GM08714 (cell line): ENCODE measurements around the gene TOGARAM1.
"Not testable (repeated sequence)": the region's sequence is repeated elsewhere in the genome, so short reads cannot be mapped to it uniquely, and the experiment has no call there.

Experiments used
- H3K4me3 ChIP-seq: fragments of 200-500 bp; sonication (Bioruptor generic); 2 replicates; pipeline ENCODE4 v1.5.1; 2014; ENCODE audit warnings: mild to moderate bottlenecking, low read length, inconsistent platforms
- ZNF274 ChIP-seq: IDR thresholded peaks from 2 replicates; pipeline ENCODE4 v1.6.1; 2012; ENCODE audit warnings: mild to moderate bottlenecking, low read depth, low read length

The TOGARAM1 gene

DNA sequence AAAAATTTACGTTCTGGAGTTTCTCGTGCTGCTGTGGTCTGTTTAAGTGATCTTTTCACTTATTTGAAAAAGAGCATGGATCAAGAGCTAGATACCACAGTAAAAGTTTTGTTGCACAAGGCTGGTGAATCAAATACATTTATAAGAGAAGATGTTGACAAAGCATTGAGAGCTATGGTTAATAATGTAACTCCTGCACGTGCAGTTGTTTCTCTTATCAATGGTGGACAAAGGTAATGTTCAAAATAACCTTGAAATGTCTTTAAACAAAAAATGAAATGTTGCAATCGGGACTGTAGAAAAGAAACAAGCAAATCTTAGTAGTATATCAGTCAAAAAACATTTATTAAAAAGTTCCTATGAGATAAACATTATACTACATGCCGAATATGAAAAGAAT is 82.6 kb downstream of the TOGARAM1 start:
- no peak for TF ChIP-seq ZNF274
- no peak overlapping the region for H3K4me3 ChIP-seq

DNA sequence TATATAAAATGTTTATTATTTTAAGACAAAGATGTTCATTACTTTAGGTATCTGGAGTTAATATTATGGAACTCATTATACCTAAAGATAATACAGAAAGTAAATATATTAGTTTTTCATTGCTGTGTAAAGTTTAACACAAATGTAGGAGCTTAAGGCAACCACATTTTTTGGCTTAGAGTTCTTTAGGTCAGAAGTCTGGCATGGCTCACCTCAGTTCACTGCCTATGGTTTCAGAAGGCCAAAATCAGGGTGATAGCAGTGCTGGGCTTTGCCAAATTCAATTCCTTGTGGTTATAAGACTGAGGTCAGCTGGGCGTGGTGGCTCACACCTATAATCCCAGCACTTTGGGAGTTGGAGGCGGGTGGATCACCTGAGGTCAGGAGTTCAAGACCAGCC is 86.4 kb downstream of the TOGARAM1 start:
- H3K4me3 ChIP-seq = no peak overlapping the region
- no peak for TF ChIP-seq ZNF274

DNA sequence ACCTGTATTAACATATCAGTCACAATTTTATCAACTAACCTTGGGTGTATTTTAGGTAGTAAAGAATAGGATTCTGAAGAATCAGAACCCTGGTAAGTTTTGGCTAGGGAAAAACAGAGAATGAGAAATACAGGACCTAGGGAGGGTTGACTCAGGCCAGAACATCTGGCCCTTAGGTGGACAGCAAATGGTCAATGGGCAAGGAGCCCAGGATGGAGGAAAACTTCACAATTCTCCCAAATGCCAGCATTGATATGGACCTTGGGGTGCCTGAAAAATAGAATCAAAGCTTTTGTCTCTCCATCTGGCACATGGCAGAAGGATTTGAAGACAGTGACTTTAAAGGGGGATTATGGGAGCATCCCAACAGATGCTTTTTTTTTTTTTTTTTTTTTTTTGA is 89.2 kb downstream of the TOGARAM1 start:
- no peak overlapping the region for H3K4me3 ChIP-seq
- no peak for TF ChIP-seq ZNF274

DNA sequence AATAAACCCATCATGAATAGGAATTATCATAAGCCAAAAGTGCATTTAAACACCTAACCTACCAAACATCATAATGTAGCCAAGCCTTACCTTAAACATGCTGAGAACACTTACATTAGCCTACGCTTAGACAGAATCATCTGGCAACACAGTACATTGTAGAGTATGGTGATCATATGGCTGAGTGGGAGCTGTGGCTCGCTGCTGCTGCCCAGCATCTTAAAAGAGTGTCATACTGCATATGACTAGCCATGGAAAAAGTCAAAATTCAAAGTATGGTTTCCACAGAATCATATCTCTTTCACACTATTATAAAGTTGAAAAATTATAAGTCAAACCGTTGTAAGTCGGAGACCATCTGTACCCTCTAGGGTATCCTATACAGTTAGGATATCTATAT is 89.9 kb downstream of the TOGARAM1 start:
- H3K4me3 ChIP-seq = no peak overlapping the region
- TF ChIP-seq ZNF274 = no peak

DNA sequence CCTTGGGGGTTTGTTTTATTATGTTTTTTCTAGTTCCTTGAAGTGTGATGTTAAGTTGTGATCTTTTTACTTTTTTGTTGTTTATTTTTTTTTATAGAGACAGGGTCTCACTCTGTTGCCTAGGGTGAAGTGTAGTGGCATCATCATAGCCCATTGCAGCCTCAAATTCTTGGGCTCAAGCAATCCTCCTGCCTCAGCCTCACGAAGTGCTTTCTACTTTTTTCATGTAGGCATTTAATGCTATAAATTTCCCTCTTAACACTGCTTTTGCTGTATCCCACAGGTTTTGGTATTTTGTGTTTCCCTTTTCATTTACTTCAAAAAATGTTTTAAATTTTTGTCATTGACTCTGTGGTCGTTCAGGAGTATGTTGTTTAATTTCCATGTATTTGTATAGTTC is 95.4 kb downstream of the TOGARAM1 start:
- no peak overlapping the region for H3K4me3 ChIP-seq
- TF ChIP-seq ZNF274 = no peak

DNA sequence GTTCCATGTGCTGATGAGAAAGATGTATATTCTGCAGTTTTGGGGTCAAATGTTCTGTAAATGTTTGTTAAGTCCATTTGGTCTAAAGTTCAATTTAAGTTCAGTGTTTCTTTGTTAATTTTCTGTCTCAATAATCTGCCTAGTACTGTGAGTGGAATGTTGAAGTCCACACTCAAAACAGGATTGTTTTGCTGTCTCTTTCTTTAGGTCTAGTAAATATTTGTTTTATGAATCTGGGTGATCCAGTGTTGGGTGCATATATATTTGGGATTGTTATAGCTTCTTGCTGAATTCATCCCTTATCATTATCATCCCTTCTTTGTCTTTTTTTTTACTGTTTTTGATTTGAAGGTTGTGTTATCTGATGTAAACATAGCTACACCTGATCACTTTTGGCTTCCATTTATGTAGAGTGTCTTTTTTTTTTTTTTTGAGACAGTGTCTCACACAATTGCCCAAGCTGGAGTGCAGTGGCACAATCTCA is 95.9 kb downstream of the TOGARAM1 start:
- H3K4me3 ChIP-seq = no peak overlapping the region
- TF ChIP-seq ZNF274 = no peak

DNA sequence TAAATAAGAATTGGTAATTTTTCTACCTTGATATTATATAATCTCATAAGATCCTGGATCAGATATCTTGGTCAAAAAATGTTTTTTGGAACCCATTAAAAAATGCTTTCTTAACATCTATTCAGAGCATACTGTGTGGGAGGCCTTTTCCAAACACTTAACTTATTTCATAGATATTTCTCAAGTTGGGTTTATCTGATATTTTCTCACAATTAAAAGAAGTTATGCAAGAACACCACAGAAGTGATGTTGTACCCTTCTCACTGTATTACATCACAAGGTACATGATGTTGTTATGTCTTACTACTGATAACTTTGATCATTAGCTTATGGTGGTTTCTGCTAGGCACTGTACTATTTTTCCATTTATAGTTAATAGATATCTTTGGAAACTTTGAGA is 98.6 kb downstream of the TOGARAM1 start:
- no peak for TF ChIP-seq ZNF274
- no peak overlapping the region for H3K4me3 ChIP-seq

DNA sequence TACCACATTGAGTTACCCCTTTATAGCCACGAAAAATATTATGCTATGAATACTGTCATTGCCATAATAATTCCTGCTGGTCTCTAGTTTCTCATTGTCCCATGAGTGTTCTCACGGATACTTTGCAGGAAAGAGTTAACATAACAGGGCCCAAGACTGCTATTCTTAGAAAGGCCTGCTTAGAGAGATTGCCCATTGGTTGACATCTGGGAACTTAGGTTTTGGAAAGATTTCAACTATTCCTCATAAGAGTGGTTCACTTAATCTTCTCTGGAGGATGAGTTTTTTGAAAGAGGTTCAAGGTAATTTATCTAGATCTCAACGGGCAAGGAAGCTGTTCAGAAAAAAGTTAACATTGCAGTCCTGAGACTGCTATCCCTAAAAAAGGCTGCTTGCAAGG is 103.5 kb downstream of the TOGARAM1 start:
- no peak for TF ChIP-seq ZNF274
- no peak overlapping the region for H3K4me3 ChIP-seq

DNA sequence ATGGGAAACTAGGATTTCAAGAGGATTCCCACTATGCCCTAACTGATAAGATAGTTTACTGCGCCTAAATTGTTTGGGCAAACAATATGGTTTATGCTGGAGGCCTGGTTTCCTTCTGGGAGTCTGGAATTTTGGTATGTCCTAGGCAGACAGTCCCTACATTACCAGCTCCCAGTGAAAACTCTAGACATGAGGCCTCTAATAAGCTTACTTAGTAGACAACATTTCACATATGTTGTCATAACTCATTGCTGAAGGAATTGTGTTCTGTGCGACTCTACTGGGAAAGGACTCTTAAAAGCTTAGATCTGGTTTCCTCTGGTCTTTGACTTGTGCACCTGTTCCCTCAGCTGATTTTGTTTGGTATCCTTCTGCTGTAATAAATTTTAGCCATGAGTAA is 104.0 kb downstream of the TOGARAM1 start:
- H3K4me3 ChIP-seq = no peak overlapping the region
- TF ChIP-seq ZNF274 = no peak

DNA sequence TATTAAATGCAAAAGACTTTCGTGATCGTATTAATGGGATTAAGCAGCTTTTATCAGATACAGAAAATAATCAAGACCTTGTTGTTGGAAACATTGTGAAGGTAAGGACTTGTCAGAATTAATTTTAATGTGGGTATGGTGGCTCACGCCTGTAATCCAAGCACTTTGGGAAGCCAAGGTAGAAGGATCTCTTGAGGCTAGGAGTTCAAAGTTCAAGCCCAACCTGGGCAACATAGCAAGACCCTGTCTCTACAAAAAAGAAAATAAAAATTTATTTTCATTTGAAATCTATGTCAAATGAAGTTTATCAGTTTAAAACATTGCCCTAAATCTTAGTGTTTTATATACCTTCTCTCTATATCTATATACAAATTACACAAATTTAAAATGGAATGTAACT is 104.7 kb downstream of the TOGARAM1 start:
- H3K4me3 ChIP-seq = no peak overlapping the region
- TF ChIP-seq ZNF274 = no peak

DNA sequence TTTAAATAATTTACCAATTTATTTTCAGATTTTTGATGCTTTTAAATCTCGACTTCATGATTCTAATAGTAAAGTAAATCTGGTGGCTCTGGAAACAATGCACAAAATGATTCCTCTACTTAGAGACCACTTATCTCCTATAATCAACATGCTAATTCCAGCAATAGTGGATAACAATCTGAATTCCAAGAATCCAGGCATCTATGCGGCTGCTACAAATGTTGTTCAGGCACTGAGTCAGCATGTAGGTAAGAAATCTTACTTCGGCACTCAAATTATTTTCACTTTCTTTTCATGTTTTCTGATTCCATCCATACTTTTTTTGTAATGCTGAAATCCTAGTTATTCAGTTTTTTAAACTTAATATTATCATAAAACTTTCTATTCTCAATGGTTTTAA is 106.4 kb downstream of the TOGARAM1 start:
- H3K4me3 ChIP-seq = no peak overlapping the region
- no peak for TF ChIP-seq ZNF274

DNA sequence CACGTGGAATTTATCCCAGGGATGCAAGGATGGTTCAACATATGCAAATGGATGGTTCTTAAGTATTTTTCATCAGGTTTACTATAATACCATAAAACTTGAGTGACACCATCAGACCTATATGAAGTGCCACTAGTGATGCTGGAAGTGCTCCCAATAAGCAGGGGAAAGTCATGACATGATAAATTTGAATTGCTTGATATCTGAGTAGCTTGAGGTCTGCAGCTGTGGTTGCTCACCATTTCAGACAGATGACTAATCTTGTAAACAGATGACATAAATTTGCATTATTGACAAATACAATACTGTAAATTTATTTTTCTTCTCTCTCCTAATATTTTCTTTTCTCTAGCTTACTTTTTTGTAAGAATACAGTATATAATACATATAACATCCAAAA is 108.2 kb downstream of the TOGARAM1 start:
- no peak for TF ChIP-seq ZNF274
- H3K4me3 ChIP-seq = no peak overlapping the region

DNA sequence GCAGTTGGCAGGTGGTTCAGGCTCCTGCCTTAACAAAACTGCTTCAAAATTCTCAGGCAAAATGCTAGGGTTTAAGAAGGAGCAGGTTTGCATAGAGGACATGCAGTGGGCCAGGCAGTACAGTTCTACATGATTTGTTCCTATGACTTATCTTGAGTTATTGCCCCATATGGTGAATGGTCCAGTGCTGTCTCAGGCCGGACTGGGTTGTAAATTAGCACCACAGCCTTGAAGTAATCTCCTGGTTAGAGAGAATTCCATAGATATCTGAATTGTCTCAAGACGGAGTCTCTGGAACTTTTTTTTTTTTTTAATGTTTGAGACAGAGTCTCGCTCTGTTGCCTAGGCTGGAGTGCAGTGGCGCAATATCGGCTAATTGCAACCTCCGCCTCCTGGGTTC is 110.1 kb downstream of the TOGARAM1 start:
- TF ChIP-seq ZNF274 = no peak
- H3K4me3 ChIP-seq = no peak overlapping the region

DNA sequence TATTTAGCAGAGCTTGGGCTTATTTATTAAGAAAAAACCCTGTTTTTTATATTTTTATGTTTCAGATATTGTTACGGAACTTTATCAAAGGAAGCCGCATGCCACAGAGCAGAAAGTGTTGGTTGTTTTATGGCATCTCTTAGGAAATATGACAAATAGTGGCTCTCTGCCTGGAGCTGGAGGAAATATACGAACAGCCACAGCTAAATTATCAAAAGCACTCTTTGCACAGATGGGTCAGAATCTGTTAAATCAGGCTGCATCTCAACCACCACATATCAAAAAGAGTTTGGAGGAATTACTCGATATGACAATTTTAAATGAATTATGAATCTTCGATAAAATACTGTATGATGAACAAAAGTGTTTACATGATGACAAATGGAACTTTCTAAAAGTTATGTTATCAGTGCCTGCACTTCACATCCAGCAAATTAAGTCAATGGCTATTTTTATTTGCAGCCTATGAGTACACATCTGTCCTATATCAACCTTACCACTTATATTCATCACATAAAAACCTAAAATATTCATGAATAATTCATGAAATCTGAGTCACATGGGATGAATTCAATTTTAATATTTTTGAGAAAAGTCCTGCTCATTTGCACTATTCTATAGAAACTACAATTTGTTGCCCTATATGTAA is 111.4 kb downstream of the TOGARAM1 start:
- no peak overlapping the region for H3K4me3 ChIP-seq
- no peak for TF ChIP-seq ZNF274

DNA sequence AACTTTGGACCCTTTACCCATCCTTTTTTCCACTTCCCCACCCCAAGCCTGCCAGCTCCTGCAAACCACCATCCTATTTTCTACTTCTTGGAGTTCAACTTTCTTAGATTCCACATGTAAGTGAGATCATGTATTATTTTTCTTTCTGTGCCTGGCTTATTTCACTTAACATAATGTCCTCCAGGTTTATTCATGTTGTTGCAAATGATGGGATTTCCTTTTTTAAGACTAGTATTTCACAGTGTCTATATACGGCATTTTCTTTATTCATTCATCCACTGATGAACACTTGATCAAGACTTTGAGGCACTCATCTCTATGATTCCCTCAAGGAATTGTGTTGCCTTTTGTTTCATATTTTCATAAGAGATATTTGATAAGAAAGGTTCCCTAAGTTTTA is 116.3 kb downstream of the TOGARAM1 start:
- H3K4me3 ChIP-seq = no peak overlapping the region
- no peak for TF ChIP-seq ZNF274

DNA sequence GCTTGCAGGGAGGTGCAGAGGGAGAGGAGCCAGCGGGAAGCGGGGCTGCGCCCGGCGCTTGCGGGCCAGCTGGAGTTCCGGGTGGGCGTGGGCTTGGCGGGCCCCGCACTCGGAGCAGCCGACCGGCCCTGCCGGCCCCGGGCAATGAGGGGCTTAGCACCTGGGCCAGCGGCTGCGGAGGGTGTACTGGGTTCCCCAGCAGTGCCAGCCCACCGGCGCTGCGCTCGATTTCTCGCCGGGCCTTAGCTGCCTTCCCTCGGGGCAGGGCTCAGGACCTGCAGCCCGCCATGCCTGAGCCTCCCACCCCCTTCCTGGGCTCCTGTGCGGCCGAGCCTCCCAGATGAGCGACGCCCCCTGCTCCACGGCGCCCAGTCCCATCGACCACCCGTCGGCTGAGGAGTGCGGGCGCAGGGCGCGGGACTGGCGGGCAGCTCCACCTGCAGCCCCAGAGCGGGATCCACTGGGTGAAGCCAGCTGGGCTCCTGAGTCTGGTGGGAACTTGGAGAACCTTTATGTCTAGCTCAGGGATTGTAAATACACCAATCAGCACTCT is 118.5 kb downstream of the TOGARAM1 start:
- H3K4me3 ChIP-seq = not testable (repeated sequence)

DNA sequence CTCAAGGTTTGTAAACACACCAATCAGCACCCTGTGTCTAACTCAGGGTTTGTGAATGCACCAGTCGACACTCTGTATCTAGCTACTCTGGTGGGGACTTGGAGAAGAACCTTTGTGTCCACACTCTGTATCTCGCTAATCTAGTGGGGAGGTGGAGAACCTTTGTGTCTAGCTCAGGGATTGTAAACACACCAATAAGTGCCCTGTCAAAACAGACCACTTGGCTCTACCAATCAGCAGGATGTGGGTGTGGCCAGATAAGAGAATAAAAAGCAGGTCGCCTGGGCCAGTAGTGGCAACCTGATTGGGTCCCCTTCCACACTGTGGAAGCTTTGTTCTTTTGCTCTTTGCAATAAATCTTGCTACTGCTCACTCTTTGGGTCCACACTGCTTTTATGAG is 119.1 kb downstream of the TOGARAM1 start:
- H3K4me3 ChIP-seq = not testable (repeated sequence)
